Vagina (tissue), 2 donors: ENCODE data around the gene LILRB2.
"Not testable (repeated sequence)": the region's sequence is repeated elsewhere in the genome, so short reads cannot be mapped to it uniquely, and the experiment has no call there.

Experiments
- POLR2AphosphoS5 ChIP-seq, 2 donors: sonication (generic); formaldehyde crosslinking; IDR thresholded peaks; one replicate each; pipeline ENCODE4 v1.9.0; 2017; ENCODE audit warnings: antibody characterized with exemption in 2 of 2, mild to moderate bottlenecking in 2 of 2, low read depth in 1 of 2; ENCODE audit not compliant: insufficient read depth in 1 of 2
- TF ChIP-seq, protein P1 (sequence below), 3 experiments: fragments of 450-650 bp in 2 of 3; fragments of 200-600 bp in 1 of 3; sonication (generic) in 1 of 3; IDR thresholded peaks; one replicate each; pipeline ENCODE4 v1.5.1; 2017 to 2019; ENCODE audit warnings: antibody characterized with exemption in 3 of 3, mild to moderate bottlenecking in 2 of 3, moderate library complexity in 2 of 3

- not testable (repeated sequence) for TF ChIP-seq POLR2AphosphoS5 (IDR thresholded peaks at IDR 0.05; ENCODE audit: insufficient read depth in 1 of 2, low read depth in 1 of 2)
- TF ChIP-seq, protein P1, sequence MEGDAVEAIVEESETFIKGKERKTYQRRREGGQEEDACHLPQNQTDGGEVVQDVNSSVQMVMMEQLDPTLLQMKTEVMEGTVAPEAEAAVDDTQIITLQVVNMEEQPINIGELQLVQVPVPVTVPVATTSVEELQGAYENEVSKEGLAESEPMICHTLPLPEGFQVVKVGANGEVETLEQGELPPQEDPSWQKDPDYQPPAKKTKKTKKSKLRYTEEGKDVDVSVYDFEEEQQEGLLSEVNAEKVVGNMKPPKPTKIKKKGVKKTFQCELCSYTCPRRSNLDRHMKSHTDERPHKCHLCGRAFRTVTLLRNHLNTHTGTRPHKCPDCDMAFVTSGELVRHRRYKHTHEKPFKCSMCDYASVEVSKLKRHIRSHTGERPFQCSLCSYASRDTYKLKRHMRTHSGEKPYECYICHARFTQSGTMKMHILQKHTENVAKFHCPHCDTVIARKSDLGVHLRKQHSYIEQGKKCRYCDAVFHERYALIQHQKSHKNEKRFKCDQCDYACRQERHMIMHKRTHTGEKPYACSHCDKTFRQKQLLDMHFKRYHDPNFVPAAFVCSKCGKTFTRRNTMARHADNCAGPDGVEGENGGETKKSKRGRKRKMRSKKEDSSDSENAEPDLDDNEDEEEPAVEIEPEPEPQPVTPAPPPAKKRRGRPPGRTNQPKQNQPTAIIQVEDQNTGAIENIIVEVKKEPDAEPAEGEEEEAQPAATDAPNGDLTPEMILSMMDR (IDR thresholded peaks at IDR 0.05), result not testable (repeated sequence)
These were observed 5.4 kb upstream of the LILRB2 start for GRCh38 chr19:54286283-54286682.
